ENCODE results near the gene OBP2A.

The OBP2A gene

DNA sequence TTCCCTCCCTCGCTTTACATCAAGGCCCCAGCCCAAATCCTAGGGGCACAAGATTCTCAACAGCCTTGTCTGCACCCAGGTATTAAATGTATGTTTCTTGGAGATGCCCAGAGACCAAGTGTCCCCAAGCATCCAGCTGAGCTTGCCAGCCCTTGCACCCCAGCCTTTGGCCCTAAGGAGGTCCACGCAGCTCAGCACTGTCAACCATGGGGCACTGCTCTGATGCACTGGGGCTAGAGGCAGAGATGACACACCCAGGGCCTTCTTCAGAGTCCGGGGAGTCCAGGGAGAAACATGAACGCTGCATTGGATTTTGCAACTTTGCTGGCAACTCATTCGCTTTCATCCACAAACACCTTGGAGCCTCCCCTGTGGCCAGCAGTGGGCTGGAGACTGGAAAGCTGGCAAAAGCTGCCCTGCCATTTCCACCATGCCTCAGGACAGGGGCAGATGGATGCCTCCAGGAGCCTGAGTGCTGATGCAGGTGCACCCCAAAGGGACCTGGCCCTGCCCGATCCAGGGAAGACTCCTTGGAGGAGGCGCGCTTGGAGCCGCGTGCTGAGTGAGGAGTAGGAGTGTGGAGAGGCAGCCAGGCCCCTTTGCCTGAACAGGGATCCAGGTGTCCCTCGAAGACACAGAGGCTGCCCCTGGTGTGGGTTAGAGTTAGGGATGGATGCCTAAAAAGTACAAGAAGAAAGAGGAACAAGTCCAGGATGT lies 34.9 kb downstream of the OBP2A start:
- no peak for DNase-seq

DNA sequence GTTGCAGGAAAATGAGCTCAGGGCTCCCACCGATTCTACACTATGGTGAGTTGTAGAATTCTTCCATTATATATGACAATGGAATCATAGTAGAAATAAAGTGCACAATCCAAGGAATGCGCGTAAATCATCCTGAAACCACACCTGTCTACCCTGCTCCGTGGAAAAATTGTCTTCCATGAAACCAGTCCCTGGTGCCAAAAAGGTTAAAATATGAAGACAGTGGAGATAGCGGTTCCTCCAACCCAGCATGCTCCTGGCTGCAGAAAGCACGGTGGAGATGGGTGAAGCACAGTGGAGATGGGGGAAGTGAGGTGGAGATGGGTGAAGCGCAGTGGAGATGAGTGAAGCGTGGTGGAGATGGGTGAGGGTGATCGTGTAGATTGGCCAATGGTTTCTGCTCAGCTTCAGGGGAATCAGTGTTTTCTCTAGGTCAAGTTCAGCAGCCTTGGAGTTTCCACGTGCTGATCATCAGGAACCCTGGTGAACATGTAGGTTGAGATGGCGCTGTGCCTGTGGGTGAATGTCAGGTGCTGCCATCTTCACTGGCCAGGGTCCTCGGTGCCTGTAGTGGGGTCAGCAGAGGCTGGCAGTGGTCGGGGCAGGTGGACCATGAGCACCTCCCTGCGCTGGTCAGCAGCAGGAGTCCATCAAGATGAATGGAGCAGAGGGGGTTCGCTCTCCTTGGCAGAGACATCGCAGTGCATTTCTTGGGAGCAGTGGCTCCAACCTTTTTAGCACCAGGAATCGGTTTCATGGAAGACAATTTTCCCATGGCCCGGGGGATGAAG lies 35.9 kb downstream of the OBP2A start:
- no peak for DNase-seq

DNA sequence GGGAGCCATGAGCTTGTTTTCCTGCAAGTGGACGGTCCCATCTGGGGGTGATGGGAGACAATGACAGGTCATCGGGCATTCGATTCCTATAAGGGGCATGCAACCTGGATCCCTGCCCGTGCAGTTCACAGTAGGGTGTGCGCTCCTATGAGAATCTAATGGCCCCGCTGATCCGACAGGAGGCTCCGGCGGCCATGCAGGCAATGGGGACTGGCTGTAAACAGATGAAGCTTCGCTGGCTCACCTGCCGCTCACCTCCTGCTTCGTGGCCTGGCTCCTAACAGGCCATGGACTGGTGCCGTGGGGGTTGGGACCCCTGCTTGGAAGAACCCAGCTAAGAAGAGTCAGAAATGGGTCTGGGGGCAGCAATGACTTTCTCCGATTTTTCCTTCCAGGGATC lies 36.6 kb downstream of the OBP2A start:
- no peak for DNase-seq

DNA sequence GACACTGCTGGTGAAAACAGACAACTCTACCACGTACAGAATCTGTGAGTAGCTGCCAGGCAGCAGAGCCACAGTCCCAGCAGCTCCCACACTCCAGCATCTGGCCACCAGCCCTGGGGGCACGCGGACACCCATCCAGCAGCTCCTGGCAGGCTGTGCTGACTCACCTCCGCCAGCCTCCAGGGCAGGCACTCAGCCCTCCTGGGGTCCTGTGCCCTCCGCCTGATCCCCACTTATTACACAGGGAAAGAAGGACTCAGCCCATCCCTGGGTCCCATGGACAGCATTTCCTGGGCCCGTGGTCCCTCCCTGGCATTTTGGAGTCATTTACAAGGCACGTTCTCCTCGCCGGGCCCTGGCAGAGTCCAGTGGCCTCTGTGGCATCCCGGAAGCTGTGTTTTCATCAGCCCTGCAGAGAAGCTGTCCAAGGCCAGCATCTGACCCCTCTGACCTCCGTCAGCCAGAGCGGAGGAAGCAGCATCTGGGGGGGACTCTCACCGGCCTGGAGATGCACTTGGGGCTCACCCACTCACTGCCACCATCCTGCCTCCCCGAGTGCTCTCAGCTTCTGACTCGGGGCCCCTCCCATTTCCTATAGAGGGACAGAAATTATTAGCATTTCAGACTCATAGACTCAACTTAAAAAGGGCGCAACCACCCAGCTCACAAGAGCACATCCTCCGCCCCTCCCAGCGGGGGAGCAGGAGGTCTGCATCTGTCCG lies 37.2 kb downstream of the OBP2A start:
- no peak for DNase-seq

DNA sequence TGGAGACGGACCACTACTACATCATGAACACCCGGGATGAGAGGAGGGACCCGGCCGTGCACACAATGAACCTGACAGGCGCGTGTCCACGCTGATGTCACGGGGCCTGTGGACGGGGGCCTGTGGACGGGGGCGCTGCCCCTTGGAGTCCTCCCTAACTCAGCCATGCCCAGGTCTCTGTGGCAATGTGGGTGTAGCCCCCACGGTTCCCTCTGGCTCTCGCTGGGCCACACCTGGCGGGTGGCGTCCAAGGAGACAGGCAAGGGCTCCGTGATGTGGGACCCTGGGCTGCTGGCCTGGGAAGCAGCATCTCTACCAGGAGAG lies 37.7 kb downstream of the OBP2A start:
- DNase-seq = no peak

DNA sequence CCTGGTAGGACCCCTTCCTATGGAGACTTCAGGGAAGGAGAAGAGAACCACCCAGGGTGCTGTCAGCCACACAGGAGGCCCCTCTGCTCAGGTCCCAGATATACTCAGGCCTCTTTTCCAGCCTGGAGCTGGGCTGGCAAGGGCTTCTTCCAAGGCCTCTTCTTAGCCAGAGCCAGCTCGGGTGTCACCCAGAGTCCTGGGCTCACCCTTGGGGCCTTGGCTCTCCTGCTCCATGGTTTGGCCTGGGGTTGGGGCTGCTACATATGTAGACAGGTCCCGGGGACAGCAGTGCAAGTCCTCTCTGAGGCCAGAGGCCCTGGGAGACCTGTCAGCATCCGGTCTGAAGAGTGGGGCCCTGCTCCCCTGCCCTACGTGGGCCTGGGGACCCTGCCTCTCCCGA lies 38.4 kb downstream of the OBP2A start:
- DNase-seq = no peak

DNA sequence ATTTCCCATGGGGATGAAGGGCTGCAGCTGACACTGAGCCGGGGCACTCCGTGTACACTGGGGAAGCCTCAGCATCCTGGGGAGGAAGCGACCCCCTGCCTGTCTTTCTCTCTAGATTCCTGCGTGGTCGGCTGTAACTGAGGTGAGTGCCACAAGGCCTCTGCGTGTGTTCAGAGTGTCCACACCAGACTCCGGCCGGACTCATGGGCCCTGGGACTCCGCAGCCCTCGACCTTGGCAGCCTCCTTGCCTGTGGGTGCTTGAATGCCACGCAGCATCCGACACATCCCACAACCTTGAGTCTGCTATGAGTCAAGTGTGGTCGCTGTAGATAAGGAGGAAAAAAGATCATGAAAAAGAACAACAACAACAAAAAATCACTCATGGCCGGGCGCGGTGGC lies 39.0 kb downstream of the OBP2A start:
- DNase-seq = no peak

DNA sequence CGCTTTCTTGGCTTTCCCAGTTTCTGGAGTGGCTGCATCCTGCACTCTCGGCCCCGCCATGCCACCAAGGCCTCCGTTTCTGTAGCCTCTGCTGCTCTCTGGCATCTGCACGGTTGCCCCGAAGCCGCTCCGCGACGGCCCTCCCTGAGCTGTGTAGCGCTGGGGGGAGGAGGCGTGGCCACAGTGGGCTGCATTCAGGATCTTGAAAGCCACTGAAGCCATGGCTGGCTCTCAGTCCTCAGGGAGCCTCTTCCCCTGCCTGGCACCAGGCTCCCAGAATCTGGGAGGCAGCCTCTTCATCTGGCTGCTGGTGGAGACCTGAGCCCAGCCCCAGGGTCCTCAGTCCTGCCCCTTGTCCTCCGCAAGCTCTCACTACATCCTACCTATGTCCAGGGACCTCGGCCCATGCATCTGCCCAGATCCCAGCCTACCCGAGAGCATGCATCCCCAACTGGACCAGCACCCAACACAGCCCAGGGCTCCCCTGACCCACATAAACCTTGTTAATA lies 40.7 kb downstream of the OBP2A start:
- DNase-seq = no peak

DNA sequence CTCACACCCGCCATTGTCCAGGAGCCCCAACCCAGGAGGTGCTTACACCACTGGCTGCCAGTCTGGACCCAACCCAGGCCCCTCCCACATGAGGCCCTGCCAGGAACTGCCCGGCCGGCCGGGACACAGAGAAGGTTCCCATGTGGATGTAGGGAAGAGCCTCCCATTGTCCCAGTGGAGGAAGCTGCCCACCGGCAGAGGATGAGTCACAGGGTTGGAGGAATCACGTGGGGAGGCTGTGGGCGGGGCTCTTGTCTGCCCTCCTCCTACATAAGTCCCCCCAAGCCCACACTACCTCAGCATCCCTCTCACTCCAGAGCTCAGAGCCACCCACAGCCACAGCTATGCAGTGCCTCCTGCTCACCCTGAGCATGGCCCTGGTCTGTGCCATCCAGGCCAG lies 41.7 kb downstream of the OBP2A start:
- no peak for DNase-seq

DNA sequence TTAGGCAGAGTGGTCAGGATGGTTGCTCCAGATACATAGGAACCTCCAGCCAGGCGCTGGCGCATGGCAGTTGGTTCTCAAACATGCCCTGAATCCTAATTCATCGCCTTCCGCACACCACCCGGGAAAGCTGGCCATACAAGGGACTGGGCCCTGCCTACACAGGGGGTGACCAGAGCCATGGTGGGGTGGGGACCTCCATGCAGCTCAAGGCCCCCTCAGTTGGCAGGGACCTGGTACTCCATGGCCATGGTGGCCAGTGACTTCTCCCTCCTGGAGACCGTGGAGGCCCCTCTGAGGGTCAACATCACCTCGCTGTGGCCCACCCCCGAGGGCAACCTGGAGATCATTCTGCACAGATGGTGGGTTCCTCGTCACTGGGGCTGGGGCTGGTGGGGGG lies 42.4 kb downstream of the OBP2A start:
- no peak for DNase-seq

DNA sequence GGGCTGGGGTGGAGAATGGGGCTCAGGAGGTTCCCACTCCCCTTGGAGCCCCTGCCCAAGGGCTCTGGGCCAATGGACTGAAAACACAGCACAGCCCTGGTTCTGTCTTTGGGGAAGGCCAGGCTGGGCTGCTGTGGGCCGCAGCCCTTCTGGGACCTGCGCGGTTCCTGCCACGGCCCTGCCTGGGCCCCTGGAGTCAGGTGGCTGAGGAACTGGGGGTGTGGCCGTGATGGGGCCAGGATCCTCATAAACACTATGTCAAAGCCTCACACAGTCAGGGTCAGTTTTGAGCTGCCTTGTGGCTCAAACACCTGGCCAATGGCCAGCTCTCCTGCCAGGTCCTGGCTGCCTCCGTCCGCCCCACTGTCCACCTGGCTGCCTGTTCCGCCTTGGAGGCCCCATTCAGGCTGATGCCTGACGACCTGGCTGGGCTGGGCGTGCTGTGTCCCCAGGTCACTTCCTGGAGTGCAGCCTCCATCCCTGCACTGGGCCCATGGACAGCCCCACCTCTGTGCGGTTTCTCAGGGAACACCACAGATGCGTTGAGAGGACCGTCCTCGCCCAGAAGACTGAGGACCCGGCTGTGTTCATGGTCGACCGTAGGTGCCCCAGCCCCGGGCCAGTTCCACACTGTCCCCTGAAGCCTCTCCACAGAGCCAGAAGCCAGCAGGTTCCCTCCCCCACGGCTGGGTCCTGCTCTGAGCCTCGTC lies 43.1 kb downstream of the OBP2A start:
- no peak for DNase-seq

DNA sequence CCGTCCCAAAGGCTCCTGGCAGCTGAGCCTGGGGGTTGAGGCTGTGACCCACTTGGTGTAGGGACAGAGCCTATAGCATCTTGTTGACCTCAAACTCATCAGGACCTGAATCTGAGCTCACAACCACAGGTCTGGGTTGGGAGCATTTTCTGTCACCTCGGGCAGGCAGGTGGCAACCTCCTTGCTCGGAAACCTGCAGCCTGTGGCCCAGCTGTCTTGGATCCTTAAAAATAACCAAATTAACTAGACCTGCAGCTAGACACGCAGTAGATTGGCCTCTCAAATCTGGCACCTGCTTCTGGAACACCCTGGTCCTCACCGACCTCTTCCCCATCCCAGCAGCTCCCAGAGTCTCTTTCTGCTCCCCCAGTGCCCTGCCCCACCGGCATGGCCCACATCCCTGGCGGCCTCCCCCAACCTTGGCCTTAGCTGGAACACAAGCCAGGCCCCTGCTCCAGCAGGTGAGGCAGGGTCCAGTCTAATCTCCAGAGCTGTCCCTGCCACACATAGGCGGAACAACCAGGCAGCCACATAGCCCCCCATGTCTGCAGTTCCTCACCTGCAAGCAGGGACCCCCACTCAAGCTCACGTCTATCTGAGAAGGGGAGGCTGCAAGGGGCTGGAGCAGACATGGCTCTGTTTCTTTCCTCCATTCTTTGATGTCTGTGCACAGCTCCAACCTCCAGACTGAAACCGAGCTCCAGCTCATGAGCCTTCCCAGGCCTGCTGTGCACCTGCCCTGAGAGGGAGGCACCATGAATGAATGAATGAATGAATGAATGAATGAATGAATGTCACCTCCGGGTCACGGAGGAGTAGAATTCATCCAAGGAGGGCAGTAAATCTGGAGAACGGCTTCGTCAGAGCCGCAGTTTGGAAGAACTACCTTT lies 43.9 kb downstream of the OBP2A start:
- DNase-seq = no peak

DNA sequence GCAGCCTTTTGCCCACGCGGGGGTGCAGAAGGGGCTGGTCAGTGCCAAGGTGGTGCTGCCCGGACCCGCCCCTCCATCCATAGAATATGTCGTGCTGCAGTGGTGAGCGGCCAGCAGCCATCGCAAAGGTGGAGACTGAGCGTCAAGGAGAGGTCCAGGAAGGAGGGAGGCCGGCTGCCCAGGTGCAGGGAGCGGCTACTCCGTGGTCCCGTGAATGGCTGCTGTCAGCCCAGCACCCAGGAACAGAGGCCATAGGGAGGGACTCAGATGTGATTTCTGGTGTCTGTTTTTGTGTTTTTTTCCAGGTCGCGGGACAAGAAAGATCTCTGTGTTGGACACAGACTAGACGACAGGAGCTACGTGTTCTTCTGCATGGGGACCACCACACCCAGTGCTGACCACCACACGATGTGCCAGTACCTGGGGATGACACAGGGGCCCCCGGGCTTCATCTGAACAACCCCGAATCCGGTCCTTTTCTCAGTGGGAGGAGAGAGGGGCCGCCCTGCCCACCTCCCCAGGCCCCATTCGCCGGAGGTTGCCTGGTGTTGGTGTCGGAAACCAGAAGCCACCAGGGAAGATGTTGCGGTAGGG lies 44.7 kb downstream of the OBP2A start:
- DNase-seq = no peak

DNA sequence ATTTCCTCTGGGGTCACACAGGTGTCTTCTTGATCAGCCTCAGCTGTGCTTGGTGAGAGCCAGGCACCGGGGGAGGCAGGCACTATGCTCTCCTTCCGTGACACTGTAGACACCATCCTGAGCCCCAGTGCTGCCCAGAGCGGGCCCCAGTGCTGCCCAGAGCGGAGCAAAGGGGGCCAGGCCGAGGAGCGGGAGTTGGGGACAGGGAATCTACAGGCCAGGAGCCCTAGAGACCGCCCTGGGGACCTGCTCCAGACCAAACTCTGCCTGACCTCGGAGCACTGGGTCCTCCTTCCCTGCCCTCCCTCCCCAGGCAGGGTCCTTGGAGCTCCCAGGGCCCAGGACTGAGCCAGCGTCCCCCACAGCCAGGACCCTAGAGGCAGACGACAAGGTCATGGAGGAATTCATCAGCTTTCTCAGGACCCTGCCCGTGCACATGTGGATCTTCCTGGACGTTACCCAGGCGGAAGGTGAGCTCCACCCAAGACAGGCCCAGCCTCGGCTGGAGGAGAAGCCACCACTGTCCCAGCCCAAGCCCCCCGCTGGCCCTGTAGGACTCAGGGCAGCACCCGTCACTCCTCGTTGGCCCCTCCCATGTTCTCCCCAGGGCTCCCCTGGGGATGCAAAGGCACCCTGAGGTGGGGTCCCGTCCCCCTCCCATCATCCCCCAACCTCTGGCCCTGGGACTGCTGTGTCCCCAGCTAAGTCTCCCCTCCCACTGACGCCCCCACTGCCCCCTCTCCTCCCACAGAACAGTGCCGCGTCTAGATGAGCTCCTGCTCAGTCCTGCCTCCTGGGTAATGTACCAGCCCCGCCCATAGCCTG lies 45.8 kb downstream of the OBP2A start:
- no peak for DNase-seq

DNA sequence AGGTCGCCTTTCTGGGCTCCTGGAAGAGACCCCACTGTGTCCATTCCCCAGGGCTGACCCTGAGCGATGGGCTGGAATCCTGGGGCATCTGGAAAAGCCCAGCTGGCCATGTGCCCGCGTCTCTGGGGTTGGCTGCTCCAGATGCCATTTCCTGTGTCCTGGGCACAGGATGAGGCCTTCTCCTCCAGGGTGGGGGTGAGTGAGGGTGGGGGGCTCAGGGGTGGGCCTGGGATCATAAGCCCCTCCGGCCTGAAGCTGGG lies 46.3 kb downstream of the OBP2A start:
- DNase-seq = no peak

DNA sequence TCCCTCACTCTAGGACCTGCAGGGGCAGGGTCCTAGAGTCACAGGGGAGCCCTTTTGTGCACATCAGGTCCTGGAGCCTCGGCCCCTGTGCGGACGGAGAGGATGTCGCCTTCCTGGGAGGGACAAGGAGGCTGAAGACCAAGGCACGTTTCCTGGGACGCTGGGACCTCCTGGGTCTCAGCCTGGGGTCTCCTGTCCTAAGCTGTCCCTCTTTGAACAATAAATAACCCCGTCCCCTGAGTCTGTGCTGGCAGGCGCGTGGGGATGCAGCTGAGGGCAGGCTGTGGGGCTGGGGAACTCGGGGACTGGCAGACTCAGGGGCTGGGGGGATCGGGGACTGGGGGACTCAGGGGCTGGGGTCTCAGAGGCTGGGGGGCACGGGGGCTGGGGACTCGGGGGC lies 46.7 kb downstream of the OBP2A start:
- no peak for DNase-seq

DNA sequence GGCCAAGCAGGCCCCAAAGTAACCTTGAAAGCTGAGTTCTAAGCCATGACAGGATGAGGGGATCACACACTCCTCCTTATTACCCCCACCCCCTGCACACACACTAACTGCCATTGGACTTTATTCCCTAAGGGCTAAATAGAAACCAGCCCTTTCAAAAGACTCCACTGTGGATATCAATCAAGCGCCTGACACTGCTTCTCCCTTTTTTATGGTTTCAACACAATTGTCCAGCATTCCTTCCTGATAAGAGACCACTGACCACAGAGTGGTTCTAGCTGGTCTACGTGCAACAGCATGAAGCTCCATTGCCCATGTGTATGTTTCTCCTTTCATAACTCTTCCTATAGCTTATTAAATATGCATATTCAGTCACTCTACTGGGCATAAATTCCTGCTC lies 50.3 kb downstream of the OBP2A start:
- DNase-seq = no peak
